Measurements from ENCODE around the gene TMEM114.

Gene TMEM114

DNA sequence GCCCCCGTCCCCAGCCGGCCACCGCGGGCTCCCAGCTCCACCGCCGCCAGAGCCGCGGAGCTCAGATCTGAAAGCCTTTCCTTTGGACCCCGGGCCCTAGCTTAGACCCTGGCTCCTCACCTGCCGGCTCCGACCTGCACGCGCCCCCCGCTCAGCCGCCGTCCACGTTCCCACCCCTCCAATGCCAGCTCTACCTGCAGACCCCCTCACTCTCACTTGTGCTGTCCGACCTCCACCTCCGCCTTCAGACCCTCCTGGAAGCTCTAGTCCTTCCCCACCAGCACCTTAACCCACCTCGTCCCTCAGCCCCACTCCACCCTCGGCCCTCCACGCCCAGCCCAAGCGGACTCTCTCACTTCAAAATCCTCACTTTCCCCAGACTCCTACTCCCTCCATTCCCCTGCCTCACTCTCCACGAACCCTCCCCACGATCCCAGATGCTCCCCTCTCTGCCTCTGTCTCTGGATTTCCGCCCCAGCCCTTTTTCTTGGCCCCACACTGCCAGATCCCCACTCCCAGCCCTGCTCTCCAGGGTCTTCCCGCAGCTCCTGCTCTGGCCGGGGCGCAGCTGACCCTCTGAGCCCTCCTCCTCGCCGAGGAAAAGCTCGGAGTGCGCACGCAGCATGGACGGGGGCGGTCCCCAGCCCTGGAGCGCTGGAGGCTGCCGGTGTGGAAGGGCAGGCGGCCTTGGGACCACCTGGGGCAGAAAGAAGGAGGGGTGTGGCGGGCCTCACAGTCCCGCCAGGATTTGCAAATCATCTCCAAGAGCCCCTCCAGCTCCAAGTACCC, at the start of gene TMEM114:
Gene TMEM114, minus strand, starts transcription at position 612 of the 789 bp plus-strand sequence. CDS start 673 bp downstream, outside the sequence.
- H3K36me3 ChIP-seq (replicated peaks): no peaks in the 10 kb centered on the region
- no peak for DNase-seq
- no peak within 1 kb of the TSS for H3K4me3 ChIP-seq (ENCODE audit: low read depth, low read length)
- H3K27me3 ChIP-seq (replicated peaks): peaks cover 32% of the 10 kb centered on the region
- H3K27ac ChIP-seq: no peak within 1 kb of the TSS
- TF ChIP-seq, protein P1, sequence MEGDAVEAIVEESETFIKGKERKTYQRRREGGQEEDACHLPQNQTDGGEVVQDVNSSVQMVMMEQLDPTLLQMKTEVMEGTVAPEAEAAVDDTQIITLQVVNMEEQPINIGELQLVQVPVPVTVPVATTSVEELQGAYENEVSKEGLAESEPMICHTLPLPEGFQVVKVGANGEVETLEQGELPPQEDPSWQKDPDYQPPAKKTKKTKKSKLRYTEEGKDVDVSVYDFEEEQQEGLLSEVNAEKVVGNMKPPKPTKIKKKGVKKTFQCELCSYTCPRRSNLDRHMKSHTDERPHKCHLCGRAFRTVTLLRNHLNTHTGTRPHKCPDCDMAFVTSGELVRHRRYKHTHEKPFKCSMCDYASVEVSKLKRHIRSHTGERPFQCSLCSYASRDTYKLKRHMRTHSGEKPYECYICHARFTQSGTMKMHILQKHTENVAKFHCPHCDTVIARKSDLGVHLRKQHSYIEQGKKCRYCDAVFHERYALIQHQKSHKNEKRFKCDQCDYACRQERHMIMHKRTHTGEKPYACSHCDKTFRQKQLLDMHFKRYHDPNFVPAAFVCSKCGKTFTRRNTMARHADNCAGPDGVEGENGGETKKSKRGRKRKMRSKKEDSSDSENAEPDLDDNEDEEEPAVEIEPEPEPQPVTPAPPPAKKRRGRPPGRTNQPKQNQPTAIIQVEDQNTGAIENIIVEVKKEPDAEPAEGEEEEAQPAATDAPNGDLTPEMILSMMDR (IDR thresholded peaks at IDR 0.05; ENCODE audit: low read depth, low read length, missing control alignments): no peak
- in situ Hi-C loops (cut with HindIII; ENCODE audit: low pct_ligation_motif_present, low sequenced_read_pairs): no loop called here

- DNase-seq: no peak
- H3K36me3 ChIP-seq (replicated peaks): peaks cover 87% of the 10 kb centered on the region
- no peaks in the 10 kb centered on the region for H3K27me3 ChIP-seq (replicated peaks)
- H3K4me3 ChIP-seq (ENCODE audit: low read depth, low read length): no peak overlapping the region
- H3K27ac ChIP-seq: no peak overlapping the region
- TF ChIP-seq, protein P1 (IDR thresholded peaks at IDR 0.05; ENCODE audit: low read depth, low read length, missing control alignments): no peak
- in situ Hi-C loops (cut with HindIII; ENCODE audit: low pct_ligation_motif_present, low sequenced_read_pairs): no loop called here
Observed at GRCh38 chr16:8639694-8640093, 49.4 kb upstream of the TMEM114 start.

- Histone ChIP-seq H3K27me3 (replicated peaks) (no peaks in the 10 kb centered on the region), H3K4me3 (ENCODE audit: low read depth, low read length) (no peak overlapping the region), H3K27ac (no peak overlapping the region), H3K36me3 (replicated peaks) (peaks cover 71% of the 10 kb centered on the region)
- TF ChIP-seq, protein P1 (IDR thresholded peaks at IDR 0.05; ENCODE audit: low read depth, low read length, missing control alignments): peak; percentile 96
- DNase-seq: peak; percentile 42
- in situ Hi-C loops (cut with HindIII; ENCODE audit: low pct_ligation_motif_present, low sequenced_read_pairs): no loop called here
Observed at GRCh38 chr16:8634991-8635736, 44.9 kb upstream of the TMEM114 start.

- TF ChIP-seq, protein P1 (IDR thresholded peaks at IDR 0.05; ENCODE audit: low read depth, low read length, missing control alignments): no peak
- H3K36me3 ChIP-seq (replicated peaks): peaks cover 67% of the 10 kb centered on the region
- H3K27me3 ChIP-seq (replicated peaks): no peaks in the 10 kb centered on the region
- no peak overlapping the region for H3K4me3 ChIP-seq (ENCODE audit: low read depth, low read length)
- in situ Hi-C loops (cut with HindIII; ENCODE audit: low pct_ligation_motif_present, low sequenced_read_pairs): no loop called here
- DNase-seq: no peak
- H3K27ac ChIP-seq: no peak overlapping the region
Observed at GRCh38 chr16:8632675-8633182, 42.4 kb upstream of the TMEM114 start.

GRCh38 chr16:8631818-8632465, 41.6 kb upstream of the TMEM114 start:
- Histone ChIP-seq H3K27ac (no peak overlapping the region), H3K36me3 (replicated peaks) (peaks cover 65% of the 10 kb centered on the region), H3K27me3 (replicated peaks) (no peaks in the 10 kb centered on the region), H3K4me3 (ENCODE audit: low read depth, low read length) (no peak overlapping the region)
- in situ Hi-C loops (cut with HindIII; ENCODE audit: low pct_ligation_motif_present, low sequenced_read_pairs): no loop called here
- TF ChIP-seq, protein P1 (IDR thresholded peaks at IDR 0.05; ENCODE audit: low read depth, low read length, missing control alignments): no peak
- DNase-seq: no peak
